Stromal cell of bone marrow (primary cell): ENCODE data around the gene FRMPD4.
"Not testable (repeated sequence)": the region's sequence is repeated elsewhere in the genome, so short reads cannot be mapped to it uniquely, and the experiment has no call there.

Experiments
- DNase-seq: peaks from one replicate; pipeline ENCODE4 v3.0.0-alpha.2; 2012; ENCODE audit warnings: low read depth

FRMPD4 gene

GRCh38 chrX:12441381-12442128 is 303.3 kb downstream of the FRMPD4 start:
- peak; percentile 83 for DNase-seq

- DNase-seq = no peak
Measured at GRCh38 chrX:12443534-12444098, 305.3 kb downstream of the FRMPD4 start.

- peak; percentile 26 for DNase-seq
Measured at GRCh38 chrX:12446342-12447075, 308.2 kb downstream of the FRMPD4 start.

GRCh38 chrX:12447448-12448064 is 309.3 kb downstream of the FRMPD4 start:
- peak; percentile 80 for DNase-seq

- no peak for DNase-seq
Measured at GRCh38 chrX:12452268-12452667, 314.0 kb downstream of the FRMPD4 start.

GRCh38 chrX:12460929-12461328 is 322.7 kb downstream of the FRMPD4 start:
- no peak for DNase-seq

GRCh38 chrX:12463052-12463451 is 324.8 kb downstream of the FRMPD4 start:
- DNase-seq = no peak

- no peak for DNase-seq
Measured at GRCh38 chrX:12463873-12464272, 325.6 kb downstream of the FRMPD4 start.

GRCh38 chrX:12467321-12467720 is 329.0 kb downstream of the FRMPD4 start:
- DNase-seq = no peak

GRCh38 chrX:12469296-12469695 is 331.0 kb downstream of the FRMPD4 start:
- DNase-seq = no peak

GRCh38 chrX:12471061-12471460 is 332.8 kb downstream of the FRMPD4 start:
- no peak for DNase-seq

GRCh38 chrX:12480956-12481355 is 342.7 kb downstream of the FRMPD4 start:
- no peak for DNase-seq

- DNase-seq = no peak
Measured at GRCh38 chrX:12488220-12488619, 349.9 kb downstream of the FRMPD4 start.

GRCh38 chrX:12488771-12489170 is 350.5 kb downstream of the FRMPD4 start:
- no peak for DNase-seq

- DNase-seq = no peak
Measured at GRCh38 chrX:12489341-12489740, 351.1 kb downstream of the FRMPD4 start.

- DNase-seq = no peak
Measured at GRCh38 chrX:12494400-12495138, 356.3 kb downstream of the FRMPD4 start.

- DNase-seq = no peak
Measured at GRCh38 chrX:12496343-12496742, 358.1 kb downstream of the FRMPD4 start.

GRCh38 chrX:12497832-12498591 is 359.7 kb downstream of the FRMPD4 start:
- DNase-seq = no peak

- DNase-seq = no peak
Measured at GRCh38 chrX:12505127-12505526, 366.9 kb downstream of the FRMPD4 start.

GRCh38 chrX:12515384-12515783 is 377.1 kb downstream of the FRMPD4 start:
- DNase-seq = not testable (repeated sequence)

GRCh38 chrX:12526306-12526705 is 388.0 kb downstream of the FRMPD4 start:
- no peak for DNase-seq
